GM12891 (cell line): Measurements from ENCODE around the gene EIF2B5.

Experiments
- DNase-seq: peaks from one replicate; pipeline ENCODE4 v3.0.0; 2011; ENCODE audit warnings: low spot score; ENCODE audit not compliant: insufficient read length
- FAIRE-seq: peaks from 2 replicates; lab custom pipeline; 2011; peaks lifted over from hg19 to GRCh38; lab: Jason Lieb, UNC
- PAX5 ChIP-seq: IDR thresholded peaks from 2 replicates; pipeline ENCODE4 v1.6.1; 2011; ENCODE audit warnings: low read length, moderate library complexity, mild to moderate bottlenecking; ENCODE audit not compliant: insufficient read depth, severe bottlenecking
- POLR2A ChIP-seq: IDR thresholded peaks from 2 replicates; pipeline ENCODE4 v1.6.1; 2011; ENCODE audit warnings: low read depth, low read length, control low read depth
- POLR2AphosphoS5 ChIP-seq: IDR thresholded peaks from 2 replicates; pipeline ENCODE4 v1.6.1; 2011; ENCODE audit warnings: low read depth, low read length, control low read depth
- POU2F2 ChIP-seq: IDR thresholded peaks from 2 replicates; pipeline ENCODE4 v1.6.1; 2011; ENCODE audit warnings: low read depth, mild to moderate bottlenecking, control low read depth, low read length, moderate library complexity
- SPI1 ChIP-seq: IDR thresholded peaks from 2 replicates; pipeline ENCODE4 v1.6.1; 2011; ENCODE audit warnings: low read depth, low read length, control low read depth

The EIF2B5 gene

GRCh38 chr3:184189421-184189820 is 54.3 kb downstream of the EIF2B5 start:
- FAIRE-seq (no peak), DNase-seq (no peak)
- TF ChIP-seq POU2F2 (no peak), PAX5 (no peak), POLR2A (no peak), POLR2AphosphoS5 (no peak), SPI1 (no peak)

- no peak for FAIRE-seq
- no peak for TF ChIP-seq POU2F2
- no peak for TF ChIP-seq PAX5
- DNase-seq = no peak
Measured at GRCh38 chr3:184192889-184193288, 57.7 kb downstream of the EIF2B5 start.

GRCh38 chr3:184193991-184194539 is 58.9 kb downstream of the EIF2B5 start:
- DNase-seq (no peak), FAIRE-seq (no peak)
- no peak for TF ChIP-seq SPI1
- TF ChIP-seq POLR2AphosphoS5 = no peak
- no peak for TF ChIP-seq PAX5
